OCI-LY1 (cell line): ENCODE data around the gene CCDC27.
A peak's percentile ranks its signal among the peaks of the same experiment; 100 is the strongest.

Source experiments
- H2AFZ ChIP-seq: fragments of 200-600 bp; sonication (generic), shearing (Covaris generic); 2 replicates; pipeline ENCODE4 v1.6.0; 2014; ENCODE audit warnings: antibody characterized with exemption, mild to moderate bottlenecking, low read length
- H3F3A ChIP-seq: fragments of 200-600 bp; sonication (generic), shearing (Covaris generic); 2 replicates; pipeline ENCODE4 v1.6.0; 2014; ENCODE audit warnings: mild to moderate bottlenecking, antibody characterized with exemption, low read length, moderate library complexity; ENCODE audit not compliant: insufficient read depth
- H3K27ac ChIP-seq: fragments of 200-600 bp; sonication (generic); 2 replicates; pipeline ENCODE4 v1.5.1; 2014; ENCODE audit warnings: low read length, mixed run types, mild to moderate bottlenecking, low read depth; ENCODE audit not compliant: poor library complexity, severe bottlenecking
- H3K27me3 ChIP-seq: fragments of 200-600 bp; sonication (generic); 2 replicates; pipeline ENCODE4 v1.6.0; 2014; ENCODE audit warnings: antibody characterized with exemption, mild to moderate bottlenecking, low read length, moderate library complexity; ENCODE audit not compliant: insufficient read depth
- H3K36me3 ChIP-seq: fragments of 200-600 bp; sonication (generic); 2 replicates; pipeline ENCODE4 v1.6.1; 2014; ENCODE audit warnings: mild to moderate bottlenecking, antibody characterized with exemption, low read length, moderate library complexity, mixed read lengths; ENCODE audit not compliant: insufficient read depth
- H3K4me1 ChIP-seq: fragments of 200-600 bp; sonication (generic); 2 replicates; pipeline ENCODE4 v1.5.1; 2014; ENCODE audit warnings: mild to moderate bottlenecking, low read length, moderate library complexity; ENCODE audit not compliant: insufficient read depth, severe bottlenecking
- H3K4me2 ChIP-seq: fragments of 200-600 bp; sonication (generic), shearing (Covaris generic); 2 replicates; pipeline ENCODE4 v1.6.1; 2014; ENCODE audit warnings: low read length
- H3K4me3 ChIP-seq: fragments of 200-600 bp; sonication (generic); 2 replicates; pipeline ENCODE4 v1.5.1; 2014; ENCODE audit warnings: low read length, low read depth, mild to moderate bottlenecking, mixed read lengths; ENCODE audit not compliant: poor library complexity, severe bottlenecking
- H3K79me2 ChIP-seq: fragments of 200-600 bp; shearing (Covaris generic); 2 replicates; pipeline ENCODE4 v1.6.1; 2016; ENCODE audit warnings: mixed run types, low read length, mixed read lengths; ENCODE audit not compliant: insufficient read depth
- H3K9ac ChIP-seq: fragments of 200-600 bp; sonication (generic), shearing (Covaris generic); 2 replicates; pipeline ENCODE4 v1.6.1; 2014; ENCODE audit warnings: mild to moderate bottlenecking, low read length, mixed read lengths
- H3K9me2 ChIP-seq: fragments of 200-600 bp; sonication (generic), shearing (Covaris generic); 2 replicates; pipeline ENCODE4 v1.6.1; 2014; ENCODE audit warnings: low read depth, mild to moderate bottlenecking, low read length, mixed read lengths
- H3K9me3 ChIP-seq: fragments of 200-600 bp; shearing (Covaris generic); 2 replicates; pipeline ENCODE4 v1.6.1; 2014; ENCODE audit warnings: low read length, mixed read lengths
- H4K20me1 ChIP-seq: fragments of 200-600 bp; sonication (generic), shearing (Covaris generic); 2 replicates; pipeline ENCODE4 v1.6.0; 2016; ENCODE audit warnings: mild to moderate bottlenecking, low read length; ENCODE audit not compliant: insufficient read depth
- EZH2 ChIP-seq: fragments of 200-600 bp; sonication (generic), shearing (Covaris generic); IDR thresholded peaks from 2 replicates; pipeline ENCODE4 v1.8.0; 2017; ENCODE audit warnings: borderline replicate concordance, mixed run types, mild to moderate bottlenecking, antibody characterized with exemption, low read length, moderate library complexity, mixed read lengths
- TF ChIP-seq, protein P1 (sequence below): fragments of 200-600 bp; sonication (generic), shearing (Covaris generic); IDR thresholded peaks from 2 replicates; pipeline ENCODE4 v1.5.1; 2017; ENCODE audit warnings: mild to moderate bottlenecking, antibody characterized with exemption, low read length, moderate library complexity, mixed read lengths

Gene CCDC27

DNA sequence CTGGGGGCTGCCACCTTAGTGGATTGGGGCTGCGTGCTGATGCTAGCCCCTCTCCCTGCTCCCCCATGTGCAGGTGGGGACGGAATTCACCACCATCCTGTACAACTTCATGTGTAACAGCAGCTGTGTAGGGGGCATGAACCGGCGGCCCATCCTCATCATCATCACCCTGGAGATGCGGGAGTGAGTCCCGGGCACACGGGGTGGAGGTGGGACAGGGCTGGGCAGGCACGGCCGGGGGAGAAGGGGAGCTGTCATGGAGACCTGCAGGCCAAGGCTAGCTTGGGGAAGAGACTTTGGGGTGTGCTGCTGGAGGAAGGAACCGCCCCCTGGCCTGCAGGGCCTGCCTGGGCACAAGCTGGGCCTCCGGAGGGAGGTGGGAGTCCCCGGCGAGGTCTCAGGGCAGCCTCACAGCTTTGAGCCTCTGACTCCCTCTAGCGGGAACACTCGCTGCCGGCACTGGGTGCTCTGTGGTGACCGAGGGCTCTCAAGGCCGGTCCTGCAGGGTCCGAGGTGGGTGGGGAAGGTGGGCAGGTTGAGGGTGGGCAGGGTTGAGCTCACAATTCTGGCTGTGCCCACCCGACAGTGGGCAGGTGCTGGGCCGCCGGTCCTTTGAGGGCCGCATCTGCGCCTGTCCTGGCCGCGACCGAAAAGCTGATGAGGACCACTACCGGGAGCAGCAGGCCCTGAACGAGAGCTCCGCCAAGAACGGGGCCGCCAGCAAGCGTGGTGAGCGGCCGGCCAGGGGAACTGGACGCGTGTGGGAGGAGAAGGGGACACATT lies 25.0 kb upstream of the CCDC27 start:
- H4K20me1 ChIP-seq, result no peaks in the 10 kb centered on the region
- H3K4me2 ChIP-seq, result no peak overlapping the region

DNA sequence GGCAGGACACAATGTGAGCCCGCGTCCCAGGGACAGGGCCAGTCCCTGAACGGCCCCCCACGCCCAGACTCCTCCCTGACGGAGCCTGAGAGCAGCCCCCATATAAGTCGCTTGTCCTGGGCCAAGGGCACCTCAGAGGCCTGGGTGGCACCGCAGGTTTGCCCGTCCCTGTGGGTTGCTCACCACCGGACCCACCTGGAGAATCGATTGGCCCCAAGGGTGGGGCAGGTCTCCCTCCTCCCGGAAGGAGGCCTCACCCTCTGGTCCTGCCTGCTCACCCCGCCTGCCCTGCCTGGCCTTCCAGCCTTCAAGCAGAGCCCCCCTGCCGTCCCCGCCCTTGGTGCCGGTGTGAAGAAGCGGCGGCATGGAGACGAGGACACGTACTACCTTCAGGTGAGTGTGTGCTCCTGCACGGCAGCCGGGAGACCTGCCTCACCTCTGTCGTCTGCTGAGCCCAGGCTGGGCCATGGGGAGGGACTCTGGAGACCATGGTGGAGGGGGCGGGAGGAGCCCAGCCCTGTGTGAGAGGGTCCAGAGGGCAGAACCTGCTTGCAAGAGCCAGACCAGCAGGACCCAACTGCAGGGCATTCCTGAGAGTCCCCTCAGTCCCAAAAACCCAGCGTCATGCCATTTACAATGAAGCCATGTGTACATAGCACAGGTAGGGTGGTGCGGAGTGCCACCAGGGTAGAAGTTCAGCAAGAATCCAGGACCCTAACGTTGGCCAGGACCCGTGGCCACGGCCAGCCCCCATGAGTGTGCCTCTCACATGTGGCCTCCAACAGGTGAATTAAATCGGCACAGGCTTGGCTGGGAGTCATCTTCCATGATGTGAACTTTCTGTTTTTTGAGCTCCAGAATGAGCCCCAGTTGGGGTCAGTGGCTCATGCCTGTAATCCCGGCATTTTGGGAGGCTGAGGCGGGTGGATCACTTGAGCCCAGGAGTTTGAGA lies 24.1 kb upstream of the CCDC27 start:
- H3K4me3 ChIP-seq, result no peak overlapping the region
- no peaks in the 10 kb centered on the region for H3K79me2 ChIP-seq
- no peaks in the 10 kb centered on the region for H3K9me3 ChIP-seq
- H3K9me2 ChIP-seq, result no peaks in the 10 kb centered on the region
- no peak overlapping the region for H3K4me2 ChIP-seq
- no peaks in the 10 kb centered on the region for H3F3A ChIP-seq
- no peak overlapping the region for H3K9ac ChIP-seq
- no peaks in the 10 kb centered on the region for H4K20me1 ChIP-seq
- no peak for TF ChIP-seq EZH2
- TF ChIP-seq, protein P1, sequence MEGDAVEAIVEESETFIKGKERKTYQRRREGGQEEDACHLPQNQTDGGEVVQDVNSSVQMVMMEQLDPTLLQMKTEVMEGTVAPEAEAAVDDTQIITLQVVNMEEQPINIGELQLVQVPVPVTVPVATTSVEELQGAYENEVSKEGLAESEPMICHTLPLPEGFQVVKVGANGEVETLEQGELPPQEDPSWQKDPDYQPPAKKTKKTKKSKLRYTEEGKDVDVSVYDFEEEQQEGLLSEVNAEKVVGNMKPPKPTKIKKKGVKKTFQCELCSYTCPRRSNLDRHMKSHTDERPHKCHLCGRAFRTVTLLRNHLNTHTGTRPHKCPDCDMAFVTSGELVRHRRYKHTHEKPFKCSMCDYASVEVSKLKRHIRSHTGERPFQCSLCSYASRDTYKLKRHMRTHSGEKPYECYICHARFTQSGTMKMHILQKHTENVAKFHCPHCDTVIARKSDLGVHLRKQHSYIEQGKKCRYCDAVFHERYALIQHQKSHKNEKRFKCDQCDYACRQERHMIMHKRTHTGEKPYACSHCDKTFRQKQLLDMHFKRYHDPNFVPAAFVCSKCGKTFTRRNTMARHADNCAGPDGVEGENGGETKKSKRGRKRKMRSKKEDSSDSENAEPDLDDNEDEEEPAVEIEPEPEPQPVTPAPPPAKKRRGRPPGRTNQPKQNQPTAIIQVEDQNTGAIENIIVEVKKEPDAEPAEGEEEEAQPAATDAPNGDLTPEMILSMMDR, result no peak
- peaks cover 12% of the 10 kb centered on the region; the same call in 1 of the 2 replicates for H3K27me3 ChIP-seq
- no peaks in the 10 kb centered on the region for H3K36me3 ChIP-seq
- no peak overlapping the region for H2AFZ ChIP-seq
- H3K27ac ChIP-seq, result no peak overlapping the region
- no peaks in the 10 kb centered on the region for H3K4me1 ChIP-seq

More for the DNA sequence above, 25.0 kb upstream of the CCDC27 start:
- no peaks in the 10 kb centered on the region for H3K79me2 ChIP-seq
- no peaks in the 10 kb centered on the region for H3K36me3 ChIP-seq
- no peak overlapping the region for H3K4me3 ChIP-seq
- no peaks in the 10 kb centered on the region for H3K9me2 ChIP-seq
- H3K9me3 ChIP-seq, result no peaks in the 10 kb centered on the region
- no peaks in the 10 kb centered on the region for H3K4me1 ChIP-seq
- H2AFZ ChIP-seq, result no peak overlapping the region
- H3K27ac ChIP-seq, result no peak overlapping the region
- no peaks in the 10 kb centered on the region for H3F3A ChIP-seq
- H3K9ac ChIP-seq, result no peak overlapping the region
- H3K27me3 ChIP-seq, result peaks cover 12% of the 10 kb centered on the region; the same call in 1 of the 2 replicates
- TF ChIP-seq, protein P1, result peak; percentile 52
- TF ChIP-seq EZH2, result no peak

DNA sequence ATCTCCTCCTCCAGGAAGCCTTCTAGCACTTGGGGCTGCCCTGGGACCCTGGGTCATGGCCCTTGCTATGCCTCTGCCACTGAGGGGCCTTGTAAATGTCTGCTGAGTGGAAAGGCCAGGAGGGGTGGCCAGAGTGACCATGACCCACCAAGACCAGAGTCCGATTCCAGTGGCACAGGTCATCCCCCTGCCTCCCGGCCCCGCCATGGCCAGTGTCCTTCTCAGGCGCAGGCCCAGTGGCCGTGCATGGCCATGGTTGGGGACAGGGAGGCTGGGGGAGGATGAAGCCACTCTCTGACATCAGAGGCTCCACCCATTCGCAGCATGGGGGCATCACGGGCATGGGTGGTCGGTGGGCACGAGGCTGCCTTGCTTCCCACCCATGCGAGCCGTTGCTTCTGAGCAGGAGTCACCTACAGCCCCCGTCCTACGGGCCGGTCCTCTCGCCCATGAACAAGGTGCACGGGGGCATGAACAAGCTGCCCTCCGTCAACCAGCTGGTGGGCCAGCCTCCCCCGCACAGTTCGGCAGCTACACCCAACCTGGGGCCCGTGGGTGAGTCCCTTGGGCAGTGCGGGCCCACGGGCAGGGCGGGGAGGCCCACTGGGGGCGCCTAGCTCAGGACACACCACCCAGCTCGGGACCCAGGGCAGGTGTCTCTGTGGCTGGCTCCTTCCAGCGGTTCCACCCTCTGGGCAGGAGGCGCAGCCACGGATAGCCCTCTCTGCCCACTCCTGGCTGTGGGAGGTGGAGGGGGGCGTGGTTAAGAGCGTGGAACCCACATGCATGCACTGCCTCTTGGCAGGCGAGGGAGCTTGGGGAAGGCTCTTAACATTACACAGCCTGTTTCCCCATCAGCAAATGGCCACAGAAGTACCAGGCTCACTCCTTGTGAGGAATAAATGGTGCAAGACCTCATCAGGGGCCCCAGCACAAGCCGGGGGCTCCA lies 22.4 kb upstream of the CCDC27 start:
- no peak for TF ChIP-seq EZH2
- TF ChIP-seq, protein P1, result no peak
- no peak overlapping the region for H3K4me3 ChIP-seq
- no peaks in the 10 kb centered on the region for H3K9me3 ChIP-seq
- no peak overlapping the region for H3K27ac ChIP-seq
- peaks cover 12% of the 10 kb centered on the region; the same call in 1 of the 2 replicates for H3K27me3 ChIP-seq
- H3K4me2 ChIP-seq, result no peak overlapping the region
- H3F3A ChIP-seq, result no peaks in the 10 kb centered on the region
- H3K4me1 ChIP-seq, result no peaks in the 10 kb centered on the region
- no peaks in the 10 kb centered on the region for H4K20me1 ChIP-seq
- H3K9me2 ChIP-seq, result no peaks in the 10 kb centered on the region
- no peak overlapping the region for H3K9ac ChIP-seq
- no peak overlapping the region for H2AFZ ChIP-seq
- H3K36me3 ChIP-seq, result no peaks in the 10 kb centered on the region
- H3K79me2 ChIP-seq, result no peaks in the 10 kb centered on the region
